ENCODE results near the gene OTX2. TPM values are rescaled to one million over a fixed set of nuclear protein-coding genes. Genes with fewer than 3 reads are reported as not detected.

OTX2 gene
- polyA plus RNA-seq, 1 of the 3 experiments (the other 2 are of a cell fraction) = not detected

GRCh38 chr14:56796259-56796658, 14.0 kb downstream of the OTX2 start:
- DNase-seq = no peak
- H3K79me2 ChIP-seq (ENCODE audit: insufficient read depth) = no peaks in the 10 kb centered on the region
- H3K27me3 ChIP-seq (ENCODE audit: insufficient read depth) = peaks cover 60% of the 10 kb centered on the region
- ChIA-PET CTCF (no interaction called here), POLR2A (no interaction called here)
- H3K27ac ChIP-seq (ENCODE audit: low read depth in 2 of 2, low read length in 1 of 2) = no peak overlapping the region
- H2AFZ ChIP-seq (ENCODE audit: low read depth) = no peak overlapping the region
- H3K4me3 ChIP-seq (ENCODE audit: low read depth in 2 of 2, low read length in 1 of 2) = no peak overlapping the region
- H3F3A ChIP-seq (replicated peaks; ENCODE audit: insufficient read depth) = no peaks in the 10 kb centered on the region
- TF ChIP-seq TEAD4 (IDR thresholded peaks at IDR 0.05; ENCODE audit: borderline replicate concordance, insufficient read depth) = no peak
- TF ChIP-seq IRF3 (IDR thresholded peaks at IDR 0.05; ENCODE audit: low read depth, low read length) = no peak
- TF ChIP-seq CTCF (IDR thresholded peaks at IDR 0.05) = no peak
- no peak for TF ChIP-seq NFIC (IDR thresholded peaks at IDR 0.05; ENCODE audit: borderline replicate concordance)
- no peak for TF ChIP-seq YY1 (IDR thresholded peaks at IDR 0.05; ENCODE audit: low read depth)
- TF ChIP-seq MEF2A (IDR thresholded peaks at IDR 0.05; ENCODE audit: borderline replicate concordance, low read depth) = no peak
- no peak for TF ChIP-seq RCOR1 (IDR thresholded peaks at IDR 0.05; ENCODE audit: low read length)
- TF ChIP-seq FOXJ3 (CRISPR knock-in tag; IDR thresholded peaks at IDR 0.05) = no peak
- TF ChIP-seq RAD21 (IDR thresholded peaks at IDR 0.05; ENCODE audit: low read length) = no peak
- TF ChIP-seq RFX5 (IDR thresholded peaks at IDR 0.05; ENCODE audit: low read length) = no peak
- no peak for TF ChIP-seq TAF1 (IDR thresholded peaks at IDR 0.05; ENCODE audit: borderline replicate concordance, low read depth, low read length)
- no peak for TF ChIP-seq POLR2AphosphoS5 (IDR thresholded peaks at IDR 0.05; ENCODE audit: low read depth, low read length)
- no peak for TF ChIP-seq MAX (IDR thresholded peaks at IDR 0.05; ENCODE audit: low read depth)
- TF ChIP-seq GABPA (IDR thresholded peaks at IDR 0.05; ENCODE audit: low read depth) = no peak
- H4K20me1 ChIP-seq (ENCODE audit: insufficient read depth) = no peaks in the 10 kb centered on the region
- H3K9ac ChIP-seq = no peak overlapping the region
- H3K4me2 ChIP-seq = no peak overlapping the region
- no peaks in the 10 kb centered on the region for H3K4me1 ChIP-seq (ENCODE audit: control insufficient read depth in 1 of 2, insufficient read depth in 2 of 2, low read depth in 1 of 2, low read length in 1 of 2)
- WGBS (ENCODE audit: low lambda C conversion rate) = 3% methylated on average over 4 of the region's 4 CpGs
- no peaks in the 10 kb centered on the region for H3K9me2 ChIP-seq
- no peaks in the 10 kb centered on the region for H3K36me3 ChIP-seq (replicated peaks in 1 of 2; ENCODE audit: control insufficient read depth in 1 of 2, insufficient read depth in 2 of 2, low read length in 1 of 2)
- no peaks in the 10 kb centered on the region for H3K9me3 ChIP-seq

GRCh38 chr14:56795284-56795622, 15.0 kb downstream of the OTX2 start:
- Histone ChIP-seq H2AFZ (ENCODE audit: low read depth) (no peak overlapping the region), H3K36me3 (replicated peaks in 1 of 2; ENCODE audit: control insufficient read depth in 1 of 2, insufficient read depth in 2 of 2, low read length in 1 of 2) (no peaks in the 10 kb centered on the region), H3K9me3 (no peaks in the 10 kb centered on the region), H3K27ac (ENCODE audit: low read depth in 2 of 2, low read length in 1 of 2) (no peak overlapping the region), H3F3A (replicated peaks; ENCODE audit: insufficient read depth) (no peaks in the 10 kb centered on the region), H3K79me2 (ENCODE audit: insufficient read depth) (no peaks in the 10 kb centered on the region), H3K4me3 (ENCODE audit: low read depth in 2 of 2, low read length in 1 of 2) (no peak overlapping the region), H3K27me3 (ENCODE audit: insufficient read depth) (peaks cover 60% of the 10 kb centered on the region), H3K9me2 (no peaks in the 10 kb centered on the region), H3K9ac (no peak overlapping the region), H4K20me1 (ENCODE audit: insufficient read depth) (no peaks in the 10 kb centered on the region), H3K4me2 (no peak overlapping the region), H3K4me1 (ENCODE audit: control insufficient read depth in 1 of 2, insufficient read depth in 2 of 2, low read depth in 1 of 2, low read length in 1 of 2) (no peaks in the 10 kb centered on the region)
- ChIA-PET POLR2A (no interaction called here), CTCF (no interaction called here)
- no peak for DNase-seq
- 25% methylated on average over 15 of the region's 17 CpGs for WGBS (ENCODE audit: low lambda C conversion rate)
- TF ChIP-seq FOXM1 (IDR thresholded peaks at IDR 0.05; ENCODE audit: low read depth) (no peak), NRF1 (IDR thresholded peaks at IDR 0.05; ENCODE audit: low read depth, low read length) (no peak), RAD21 (IDR thresholded peaks at IDR 0.05; ENCODE audit: low read length) (no peak), RXRA (IDR thresholded peaks at IDR 0.05; ENCODE audit: borderline replicate concordance, low read depth) (no peak)
